ENCODE measurements around the gene IGSF23. TPM values are rescaled to one million over a fixed set of nuclear protein-coding genes. Genes with fewer than 3 reads are reported as not detected.

IGSF23 gene
- total and polyA plus RNA-seq, 2 of the 13 experiments (the other 11 are each of a cell fraction or from before 2014, with no cell fraction given) = 2.3 to 8.8 TPM

DNA sequence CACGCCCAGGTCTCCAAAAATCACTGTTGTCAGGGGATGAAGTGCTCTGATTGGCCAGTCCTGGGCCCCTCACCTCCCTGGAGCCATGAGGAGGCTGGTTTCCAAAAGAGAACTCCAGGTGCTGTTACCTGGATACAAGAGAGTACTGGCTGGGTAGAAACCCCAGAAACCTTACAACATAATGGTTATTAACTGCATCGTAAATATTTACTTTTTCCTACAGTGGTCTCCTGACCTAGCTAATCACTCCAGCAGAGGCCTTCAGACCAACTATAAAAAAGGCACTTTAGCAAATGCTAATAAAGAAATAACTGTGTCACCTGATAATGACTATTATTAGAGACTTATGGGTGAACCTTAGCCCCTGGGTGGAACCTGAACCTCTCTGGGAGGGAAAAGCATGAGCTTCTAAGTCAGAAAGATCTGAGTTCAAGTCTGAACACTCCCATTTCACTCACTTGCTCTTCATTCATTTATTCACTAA, 1.5 kb upstream of the IGSF23 start (continued):
- 0 out of 2 replicates have a peak, but pooled peaks have one; percentile 17 for TF ChIP-seq ZBTB7B (CRISPR knock-in tag; IDR thresholded peaks at IDR 0.05)
- peak; percentile 41; the same call in 1 of the 2 replicates for TF ChIP-seq RCOR2 (CRISPR knock-in tag; IDR thresholded peaks at IDR 0.05)
- TF ChIP-seq, protein P1, sequence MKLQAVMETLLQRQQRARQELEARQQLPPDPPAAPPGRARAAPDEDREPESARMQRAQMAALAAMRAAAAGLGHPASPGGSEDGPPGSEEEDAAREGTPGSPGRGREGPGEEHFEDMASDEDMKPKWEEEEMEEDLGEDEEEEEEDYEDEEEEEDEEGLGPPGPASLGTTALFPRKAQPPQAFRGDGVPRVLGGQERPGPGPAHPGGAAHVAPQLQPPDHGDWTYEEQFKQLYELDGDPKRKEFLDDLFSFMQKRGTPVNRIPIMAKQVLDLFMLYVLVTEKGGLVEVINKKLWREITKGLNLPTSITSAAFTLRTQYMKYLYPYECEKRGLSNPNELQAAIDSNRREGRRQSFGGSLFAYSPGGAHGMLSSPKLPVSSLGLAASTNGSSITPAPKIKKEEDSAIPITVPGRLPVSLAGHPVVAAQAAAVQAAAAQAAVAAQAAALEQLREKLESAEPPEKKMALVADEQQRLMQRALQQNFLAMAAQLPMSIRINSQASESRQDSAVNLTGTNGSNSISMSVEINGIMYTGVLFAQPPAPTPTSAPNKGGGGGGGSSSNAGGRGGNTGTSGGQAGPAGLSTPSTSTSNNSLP (IDR thresholded peaks at IDR 0.05; ENCODE audit: low read depth, low read length) = peak; percentile 83
- no peak for TF ChIP-seq GATA4 (IDR thresholded peaks at IDR 0.05; ENCODE audit: borderline replicate concordance, low read depth)
- no peak for TF ChIP-seq SOX6 (IDR thresholded peaks at IDR 0.05)
- peak; percentile 80 for TF ChIP-seq SOX6 (CRISPR knock-in tag; IDR thresholded peaks at IDR 0.05)
- TF ChIP-seq, protein P2, sequence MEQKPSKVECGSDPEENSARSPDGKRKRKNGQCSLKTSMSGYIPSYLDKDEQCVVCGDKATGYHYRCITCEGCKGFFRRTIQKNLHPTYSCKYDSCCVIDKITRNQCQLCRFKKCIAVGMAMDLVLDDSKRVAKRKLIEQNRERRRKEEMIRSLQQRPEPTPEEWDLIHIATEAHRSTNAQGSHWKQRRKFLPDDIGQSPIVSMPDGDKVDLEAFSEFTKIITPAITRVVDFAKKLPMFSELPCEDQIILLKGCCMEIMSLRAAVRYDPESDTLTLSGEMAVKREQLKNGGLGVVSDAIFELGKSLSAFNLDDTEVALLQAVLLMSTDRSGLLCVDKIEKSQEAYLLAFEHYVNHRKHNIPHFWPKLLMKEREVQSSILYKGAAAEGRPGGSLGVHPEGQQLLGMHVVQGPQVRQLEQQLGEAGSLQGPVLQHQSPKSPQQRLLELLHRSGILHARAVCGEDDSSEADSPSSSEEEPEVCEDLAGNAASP (CRISPR knock-in tag; IDR thresholded peaks at IDR 0.05; ENCODE audit: borderline replicate concordance) = 0 out of 2 replicates have a peak, but pooled peaks have one; percentile 25
- TF ChIP-seq FOXA3 (CRISPR knock-in tag; IDR thresholded peaks at IDR 0.05) = peak; percentile 87
- TF ChIP-seq, protein P3, sequence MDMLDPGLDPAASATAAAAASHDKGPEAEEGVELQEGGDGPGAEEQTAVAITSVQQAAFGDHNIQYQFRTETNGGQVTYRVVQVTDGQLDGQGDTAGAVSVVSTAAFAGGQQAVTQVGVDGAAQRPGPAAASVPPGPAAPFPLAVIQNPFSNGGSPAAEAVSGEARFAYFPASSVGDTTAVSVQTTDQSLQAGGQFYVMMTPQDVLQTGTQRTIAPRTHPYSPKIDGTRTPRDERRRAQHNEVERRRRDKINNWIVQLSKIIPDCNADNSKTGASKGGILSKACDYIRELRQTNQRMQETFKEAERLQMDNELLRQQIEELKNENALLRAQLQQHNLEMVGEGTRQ (IDR thresholded peaks at IDR 0.05; ENCODE audit: low read depth, low read length) = no peak
- TF ChIP-seq, protein P3 (CRISPR knock-in tag; IDR thresholded peaks at IDR 0.05; ENCODE audit: borderline replicate concordance) = peak; percentile 38; the same call in 1 of the 2 replicates
- TF ChIP-seq HHEX (CRISPR knock-in tag; IDR thresholded peaks at IDR 0.05) = peak; percentile 46; the same call in 1 of the 2 replicates
- no peak for TF ChIP-seq LBX2 (CRISPR knock-in tag; IDR thresholded peaks at IDR 0.05; ENCODE audit: borderline replicate concordance)
- TF ChIP-seq ATAD3A (CRISPR knock-in tag; IDR thresholded peaks at IDR 0.05) = no peak
- TF ChIP-seq RELA (CRISPR knock-in tag; IDR thresholded peaks at IDR 0.05) = no peak
- peak; percentile 57 for TF ChIP-seq TBX2 (CRISPR knock-in tag; IDR thresholded peaks at IDR 0.05; ENCODE audit: borderline replicate concordance)
- TF ChIP-seq ZMYM3 (CRISPR knock-in tag; IDR thresholded peaks at IDR 0.05) = peak; percentile 78; the same call in 1 of the 2 replicates
- 0 out of 2 replicates have a peak, but pooled peaks have one; percentile 18 for TF ChIP-seq KDM6A (CRISPR knock-in tag; IDR thresholded peaks at IDR 0.05; ENCODE audit: low read depth)
- no peak for TF ChIP-seq CENPT (CRISPR knock-in tag; IDR thresholded peaks at IDR 0.05; ENCODE audit: low read depth)
- TF ChIP-seq GATAD2A (CRISPR knock-in tag; IDR thresholded peaks at IDR 0.05) = peak; percentile 82
- peak; percentile 78; the same call in 1 of the 2 replicates for TF ChIP-seq NCOR1 (IDR thresholded peaks at IDR 0.05; ENCODE audit: borderline replicate concordance, low read length)
- no peak for TF ChIP-seq ZNF34 (CRISPR knock-in tag; IDR thresholded peaks at IDR 0.05; ENCODE audit: borderline replicate concordance)
- TF ChIP-seq FOXP1 (IDR thresholded peaks at IDR 0.05) = no peak
- TF ChIP-seq FOXP1 (CRISPR knock-in tag; IDR thresholded peaks at IDR 0.05) = peak; percentile 69; the same call in 1 of the 2 replicates
- TF ChIP-seq RXRB (CRISPR knock-in tag; IDR thresholded peaks at IDR 0.05; ENCODE audit: borderline replicate concordance) = peak; percentile 57
- TF ChIP-seq CREB1 (IDR thresholded peaks at IDR 0.05) = no peak
- TF ChIP-seq CREB1 (CRISPR knock-in tag; IDR thresholded peaks at IDR 0.05) = peak; percentile 44; the same call in 1 of the 2 replicates
- TF ChIP-seq ZNF512 (CRISPR knock-in tag; IDR thresholded peaks at IDR 0.05) = no peak
